OCI-LY1 (cell line): Measurements from ENCODE around the gene NEDD4L.

Experiments used
- CTCF ChIP-seq: fragments of 200-600 bp; sonication (generic), shearing (Covaris generic); IDR thresholded peaks from 2 replicates; pipeline ENCODE4 v1.5.1; 2017; ENCODE audit warnings: mild to moderate bottlenecking, antibody characterized with exemption, low read length, moderate library complexity, mixed read lengths
- EZH2 ChIP-seq: fragments of 200-600 bp; sonication (generic), shearing (Covaris generic); IDR thresholded peaks from 2 replicates; pipeline ENCODE4 v1.8.0; 2017; ENCODE audit warnings: borderline replicate concordance, mixed run types, mild to moderate bottlenecking, antibody characterized with exemption, low read length, moderate library complexity, mixed read lengths

- no peak for TF ChIP-seq CTCF
- no peak for TF ChIP-seq EZH2
Observed at GRCh38 chr18:58012356-58012755, 31.7 kb upstream of the NEDD4L start.
